ENCODE data around the gene SNX33.

DNA sequence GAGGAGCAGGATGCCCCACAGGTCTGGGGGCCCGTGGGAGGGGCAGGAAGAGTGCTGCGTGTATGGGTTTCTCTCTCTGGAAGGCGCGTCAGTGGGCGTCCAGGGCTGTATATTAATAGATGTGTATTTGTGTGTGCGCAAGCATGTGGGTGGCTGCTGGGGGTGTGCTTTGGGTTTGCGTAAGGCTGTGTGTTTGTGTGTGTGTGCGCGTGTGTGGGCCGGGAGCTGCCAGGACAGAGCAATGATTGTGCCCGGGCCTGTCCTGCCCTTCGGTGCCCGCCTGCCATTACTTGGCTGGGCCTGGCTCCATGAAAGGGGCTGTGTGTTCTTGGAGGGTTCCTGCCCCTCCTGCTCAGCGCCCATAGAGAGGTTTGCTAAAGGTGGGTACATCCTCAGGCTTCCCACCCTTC is 48.6 kb downstream of the SNX33 start:
- no peak for TF ChIP-seq CTCF (conservative IDR thresholded peaks at IDR 0.05; ENCODE audit: low read depth, low read length)
- TF ChIP-seq EZH2phosphoT487 (IDR thresholded peaks at IDR 0.05; ENCODE audit: borderline replicate concordance, low read length) = no peak
- no peak for TF ChIP-seq EZH2 (IDR thresholded peaks at IDR 0.05; ENCODE audit: low read length, unreplicated experiment)

Data from PC-3 (cell line).